SK-N-SH (cell line): Measurements from ENCODE around the gene PTPN23. TPM values are rescaled to one million over a fixed set of nuclear protein-coding genes. Genes with fewer than 3 reads are reported as not detected.

Experiments
- CTCF ChIA-PET: fragments of 300-600, 350-600 bp; formaldehyde crosslinking; extraction: SDS; loops from one replicate; lab custom pipeline; 2021; lab: Yijun Ruan, JAX
- POLR2A ChIA-PET: fragments of 350-600 bp; sonication (Branson Sonifier 250); formaldehyde crosslinking; extraction: SDS; loops from one replicate; lab custom pipeline; 2020; ENCODE audit warnings: antibody characterized with exemption, inconsistent platforms; lab: Yijun Ruan, JAX
- DNase-seq: peaks from one replicate; pipeline ENCODE4 v3.0.0; 2012
- H2AFZ ChIP-seq: fragments of 200-600 bp; sonication (generic); 2 replicates; pipeline ENCODE4 v1.8.1; 2016; ENCODE audit warnings: antibody characterized with exemption, mild to moderate bottlenecking, low read depth
- H3F3A ChIP-seq: fragments of 200-600 bp; sonication (generic); replicated peaks from 2 replicates; pipeline ENCODE3; 2016; ENCODE audit warnings: antibody characterized with exemption, mild to moderate bottlenecking; ENCODE audit not compliant: insufficient read depth
- H3K27ac ChIP-seq, 2 experiments: fragments of 200-500 bp in 1 of 2; fragments of 200-600 bp in 1 of 2; sonication (Bioruptor generic) in 1 of 2; sonication (generic), shearing (Covaris generic) in 1 of 2; 2 replicates each; pipeline versions ENCODE4 v1.5.1 to v1.6.1; 2014 to 2016; ENCODE audit warnings: low read depth in 2 of 2, inconsistent platforms in 1 of 2, low read length in 1 of 2, mild to moderate bottlenecking in 1 of 2, mixed read lengths in 1 of 2
- H3K27me3 ChIP-seq: fragments of 200-600 bp; sonication (generic), shearing (Covaris generic); 2 replicates; pipeline ENCODE4 v1.6.1; 2016; ENCODE audit warnings: mixed run types; ENCODE audit not compliant: insufficient read depth
- H3K36me3 ChIP-seq, 2 experiments: fragments of 200-500 bp in 1 of 2; fragments of 200-600 bp in 1 of 2; sonication (Bioruptor generic) in 1 of 2; sonication (generic) in 1 of 2; replicated peaks in 1 of 2; 2 replicates each; pipeline versions ENCODE3 to v1.5.1; 2014 to 2016; ENCODE audit warnings: low read length in 1 of 2, mild to moderate bottlenecking in 1 of 2; ENCODE audit not compliant: insufficient read depth in 2 of 2, control insufficient read depth in 1 of 2
- H3K4me1 ChIP-seq, 2 experiments: fragments of 200-500 bp in 1 of 2; fragments of 200-600 bp in 1 of 2; sonication (Bioruptor generic) in 1 of 2; sonication (generic), shearing (Covaris generic) in 1 of 2; 2 replicates each; pipeline versions ENCODE4 v1.5.1 to v1.6.1; 2014 to 2016; ENCODE audit warnings: low read depth in 1 of 2, low read length in 1 of 2, mixed run types in 1 of 2; ENCODE audit not compliant: insufficient read depth in 2 of 2, control insufficient read depth in 1 of 2
- H3K4me2 ChIP-seq: fragments of 200-600 bp; sonication (generic), shearing (Covaris generic); 2 replicates; pipeline ENCODE4 v1.6.1; 2017; ENCODE audit warnings: mixed run types
- H3K4me3 ChIP-seq, 2 experiments: fragments of 200-500 bp in 1 of 2; fragments of 200-600 bp in 1 of 2; sonication (Bioruptor generic) in 1 of 2; sonication (generic), shearing (Covaris generic) in 1 of 2; 2 replicates each; pipeline versions ENCODE4 v1.5.1 to v1.8.1; 2014 to 2016; ENCODE audit warnings: low read depth in 2 of 2, inconsistent platforms in 1 of 2, low read length in 1 of 2, mild to moderate bottlenecking in 1 of 2, mixed read lengths in 1 of 2, moderate library complexity in 1 of 2
- H3K79me2 ChIP-seq: fragments of 200-600 bp; sonication (generic); 2 replicates; pipeline ENCODE4 v1.8.1; 2017; ENCODE audit warnings: mild to moderate bottlenecking; ENCODE audit not compliant: insufficient read depth
- H3K9ac ChIP-seq: fragments of 200-600 bp; sonication (generic); 2 replicates; pipeline ENCODE4 v1.6.1; 2017; ENCODE audit warnings: mixed run types
- H3K9me2 ChIP-seq: fragments of 200-600 bp; sonication (generic); 2 replicates; pipeline ENCODE4 v1.6.1; 2017; ENCODE audit warnings: mixed run types
- H3K9me3 ChIP-seq: fragments of 200-600 bp; sonication (generic); 2 replicates; pipeline ENCODE4 v1.6.1; 2017; ENCODE audit warnings: mixed run types, mild to moderate bottlenecking, moderate library complexity
- H4K20me1 ChIP-seq: fragments of 200-600 bp; sonication (generic); 2 replicates; pipeline ENCODE4 v1.6.1; 2017; ENCODE audit warnings: mild to moderate bottlenecking, mixed run types; ENCODE audit not compliant: insufficient read depth
- CHD2 ChIP-seq: fragments of 150-350 bp; IDR thresholded peaks from 2 replicates; pipeline ENCODE4 v1.6.1; 2018; ENCODE audit warnings: low read length; ENCODE audit not compliant: partially characterized antibody
- CTCF ChIP-seq: fragments of 200-600 bp; sonication (generic); IDR thresholded peaks from 2 replicates; pipeline ENCODE4 v1.6.1; 2017; ENCODE audit warnings: antibody characterized with exemption, mild to moderate bottlenecking, moderate library complexity
- ELF1 ChIP-seq: IDR thresholded peaks from 2 replicates; pipeline ENCODE4 v1.4.0; 2012
- EZH2phosphoT487 ChIP-seq: fragments of 200-600 bp; sonication (generic); IDR thresholded peaks from 2 replicates; pipeline ENCODE4 v1.6.1; 2017; ENCODE audit warnings: low read depth, mixed run types, mild to moderate bottlenecking, antibody characterized with exemption, moderate library complexity, borderline replicate concordance
- FOSL2 ChIP-seq: IDR thresholded peaks from 2 replicates; pipeline ENCODE4 v1.4.0; 2012; ENCODE audit warnings: low read depth, mild to moderate bottlenecking, moderate library complexity, borderline replicate concordance
- FOXJ3 ChIP-seq: sonication (generic); formaldehyde crosslinking; IDR thresholded peaks from 2 replicates; pipeline ENCODE4 v1.5.1; 2020; ENCODE audit warnings: mild to moderate bottlenecking, missing genetic modification reagents
- IRF3 ChIP-seq: fragments of 150-350 bp; IDR thresholded peaks from 2 replicates; pipeline ENCODE4 v1.6.1; 2016; ENCODE audit warnings: mild to moderate bottlenecking, low read depth, low read length
- MAX ChIP-seq: IDR thresholded peaks from 2 replicates; pipeline ENCODE4 v1.4.0; 2012; ENCODE audit warnings: low read depth
- MEF2A ChIP-seq: IDR thresholded peaks from 2 replicates; pipeline ENCODE4 v1.4.0; 2012; ENCODE audit warnings: low read depth, borderline replicate concordance
- NFIC ChIP-seq: IDR thresholded peaks from 2 replicates; pipeline ENCODE4 v1.4.0; 2012; ENCODE audit warnings: borderline replicate concordance
- POLR2AphosphoS5 ChIP-seq: IDR thresholded peaks from 2 replicates; pipeline ENCODE4 v1.6.1; 2012; ENCODE audit warnings: low read depth, low read length
- RCOR1 ChIP-seq: fragments of 150-350 bp; IDR thresholded peaks from 2 replicates; pipeline ENCODE4 v1.6.1; 2017; ENCODE audit warnings: antibody characterized with exemption, low read length
- REST ChIP-seq: IDR thresholded peaks from 2 replicates; pipeline ENCODE4 v1.6.1; 2012; ENCODE audit warnings: mild to moderate bottlenecking, low read depth, low read length, moderate library complexity
- SMC3 ChIP-seq: IDR thresholded peaks from 2 replicates; pipeline ENCODE4 v1.6.1; 2012; ENCODE audit warnings: low read depth, low read length, improper control_type of control experiment
- TEAD4 ChIP-seq: IDR thresholded peaks from 2 replicates; pipeline ENCODE4 v1.4.0; 2012; ENCODE audit warnings: mild to moderate bottlenecking, borderline replicate concordance; ENCODE audit not compliant: insufficient read depth
- ZBTB33 ChIP-seq: IDR thresholded peaks from 2 replicates; pipeline ENCODE4 v1.4.0; 2012; ENCODE audit warnings: low read depth, borderline replicate concordance
- WGBS: methylation state at CpG from one replicate; pipeline ENCODE4 v1.1.6; 2017; ENCODE audit warnings: low lambda C conversion rate; 5-methylcytosine and 5-hydroxymethylcytosine counted together
- polyA plus RNA-seq, 3 experiments: library from polyadenylated mRNA; depleted of rRNA; stranded (reverse); fragments of >200 nt; gene quantifications; 2 replicates each; pipeline ENCODE4 v1.2.3, GENCODE V29; 2012

Gene PTPN23
- polyA plus RNA-seq, 1 of the 3 experiments (the other 2 are of a cell fraction) = 10.9 TPM

- CTCF ChIA-PET = interaction anchor here (1.0 to 2.0 kb wide), 3 partner anchors 21 to 36 kb away, joined by 3 to 5 read pairs (median 3); no protein-coding TSS in a partner anchor
- DNase-seq = no peak
These were observed 75.1 kb downstream of the PTPN23 start for GRCh38 chr3:47455806-47456452.

More at GRCh38 chr3:47455806-47456452, 75.1 kb downstream of the PTPN23 start:
- no peaks in the 10 kb centered on the region for H3K4me1 ChIP-seq
- no peaks in the 10 kb centered on the region for H3K27me3 ChIP-seq
- H3K27ac ChIP-seq = no peak overlapping the region
- WGBS = 93% methylated on average over 3 of the region's 3 CpGs
- no peak overlapping the region for H3K4me3 ChIP-seq
- H3K9me2 ChIP-seq = no peaks in the 10 kb centered on the region
- no peaks in the 10 kb centered on the region for H3K36me3 ChIP-seq
- no peaks in the 10 kb centered on the region for H3F3A ChIP-seq
- no peak overlapping the region for H2AFZ ChIP-seq
- POLR2A ChIA-PET = interaction anchor here (0.6 kb wide), 1 partner anchor 346 kb away, joined by 5 read pairs; no protein-coding TSS in a partner anchor
- no peak for TF ChIP-seq ZBTB33
- TF ChIP-seq MAX = no peak
- no peak for TF ChIP-seq CTCF
- TF ChIP-seq SMC3 = no peak
- no peak for TF ChIP-seq MEF2A
- no peak for TF ChIP-seq CHD2
- no peak for TF ChIP-seq POLR2AphosphoS5
- no peak for TF ChIP-seq FOXJ3 (CRISPR knock-in tag)
- TF ChIP-seq TEAD4 = no peak
- no peak for TF ChIP-seq NFIC
- no peak for TF ChIP-seq IRF3
- TF ChIP-seq EZH2phosphoT487 = no peak
- no peak for TF ChIP-seq RCOR1
- no peak for TF ChIP-seq REST
- no peak for TF ChIP-seq ELF1
- no peak for TF ChIP-seq FOSL2
- TF ChIP-seq, all 33 proteins: peak for 0
- Histone ChIP-seq H4K20me1 (peaks cover 14% of the 10 kb centered on the region; the same call in 1 of the 2 replicates), H3K9ac (no peak overlapping the region), H3K9me3 (no peaks in the 10 kb centered on the region), H3K79me2 (peaks cover 87% of the 10 kb centered on the region), H3K4me2 (no peak overlapping the region)
